MM.1S (cell line): ENCODE data around the gene GMPS.

Experiments
- EZH2 ChIP-seq: fragments of 300-600 bp; sonication (generic); optimal IDR thresholded peaks from 2 replicates; pipeline ENCODE3; 2017; ENCODE audit warnings: low read depth, mild to moderate bottlenecking, antibody characterized with exemption, low read length, mixed read lengths
- TF ChIP-seq, protein P1 (sequence below): fragments of 300-600 bp; sonication (generic); IDR thresholded peaks from 2 replicates; pipeline ENCODE4 v1.5.1; 2016; ENCODE audit warnings: antibody characterized with exemption, low read length, mixed read lengths

DNA sequence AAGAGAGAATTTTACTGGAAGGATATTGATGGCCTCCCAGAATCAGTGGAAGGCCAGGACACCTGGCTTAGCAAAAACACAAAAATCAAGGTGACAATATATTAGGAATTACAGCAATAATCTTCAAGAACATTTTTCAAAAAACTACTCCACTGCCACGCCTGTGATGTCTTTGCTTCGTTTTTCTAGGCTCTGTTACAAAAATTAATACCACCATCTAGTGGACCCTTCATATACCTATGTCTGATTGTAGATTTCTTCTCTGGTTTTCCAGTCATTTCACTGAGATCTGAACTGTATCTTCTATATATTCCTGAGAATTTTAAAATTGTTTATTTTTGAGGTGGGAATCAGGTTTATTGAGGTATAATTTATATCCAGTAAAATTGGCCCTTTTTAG lies 10.6 kb upstream of the GMPS start:
- TF ChIP-seq, protein P1, sequence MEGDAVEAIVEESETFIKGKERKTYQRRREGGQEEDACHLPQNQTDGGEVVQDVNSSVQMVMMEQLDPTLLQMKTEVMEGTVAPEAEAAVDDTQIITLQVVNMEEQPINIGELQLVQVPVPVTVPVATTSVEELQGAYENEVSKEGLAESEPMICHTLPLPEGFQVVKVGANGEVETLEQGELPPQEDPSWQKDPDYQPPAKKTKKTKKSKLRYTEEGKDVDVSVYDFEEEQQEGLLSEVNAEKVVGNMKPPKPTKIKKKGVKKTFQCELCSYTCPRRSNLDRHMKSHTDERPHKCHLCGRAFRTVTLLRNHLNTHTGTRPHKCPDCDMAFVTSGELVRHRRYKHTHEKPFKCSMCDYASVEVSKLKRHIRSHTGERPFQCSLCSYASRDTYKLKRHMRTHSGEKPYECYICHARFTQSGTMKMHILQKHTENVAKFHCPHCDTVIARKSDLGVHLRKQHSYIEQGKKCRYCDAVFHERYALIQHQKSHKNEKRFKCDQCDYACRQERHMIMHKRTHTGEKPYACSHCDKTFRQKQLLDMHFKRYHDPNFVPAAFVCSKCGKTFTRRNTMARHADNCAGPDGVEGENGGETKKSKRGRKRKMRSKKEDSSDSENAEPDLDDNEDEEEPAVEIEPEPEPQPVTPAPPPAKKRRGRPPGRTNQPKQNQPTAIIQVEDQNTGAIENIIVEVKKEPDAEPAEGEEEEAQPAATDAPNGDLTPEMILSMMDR: peak; percentile 57
- no peak for TF ChIP-seq EZH2
